ENCODE data around the gene TMEM63A. TPM values are rescaled to one million over a fixed set of nuclear protein-coding genes. Genes with fewer than 3 reads are reported as not detected.
A peak's percentile ranks its signal among the peaks of the same experiment; 100 is the strongest.

Gene TMEM63A
- total and polyA plus RNA-seq, 2 donors (not counting 3 experiments of a cell fraction or from before 2014, with no cell fraction given): 28.7 to 41.4 TPM

DNA sequence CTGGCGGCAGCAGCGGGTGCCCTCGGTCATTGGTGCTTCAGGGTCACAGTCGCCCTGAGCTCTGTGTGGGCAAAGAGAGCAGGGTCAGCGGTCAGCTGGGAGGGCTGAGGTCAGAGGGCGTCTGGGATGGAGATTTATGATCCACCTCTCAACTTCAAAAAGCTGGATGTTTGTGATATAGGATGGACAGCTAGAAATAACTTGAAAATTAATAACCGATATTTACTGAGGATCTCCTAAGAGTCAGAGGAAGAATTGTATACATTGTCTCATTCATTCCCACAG lies 4.8 kb upstream of the TMEM63A start:
- no TSS peak for BruUV-seq (replicated peaks)
- CTCF ChIA-PET: no interaction called here
- no peak for FAIRE-seq
- no peak overlapping the region for H3K4me3 ChIP-seq (replicated peaks in 1 of 3; ENCODE audit: insufficient read depth in 1 of 3, low read depth in 1 of 3, low read length in 3 of 3)
- no peak overlapping the region for H3K27ac ChIP-seq (ENCODE audit: insufficient read depth, low read depth, low read length)
- H2AFZ ChIP-seq (ENCODE audit: low read depth, low read length): no peak overlapping the region
- intact Hi-C loops (cut with micrococcal nuclease): no loop called here
- peaks cover 3% of the 10 kb centered on the region for H3K4me1 ChIP-seq (ENCODE audit: control insufficient read depth, extremely low read depth, insufficient read depth, low read length)
- H3K27me3 ChIP-seq (ENCODE audit: control insufficient read depth in 2 of 2, insufficient read depth in 2 of 2, low read length in 2 of 2): no peaks in the 10 kb centered on the region
- H4K20me1 ChIP-seq (replicated peaks; ENCODE audit: control insufficient read depth, extremely low read depth, insufficient read depth, low read length): no peaks in the 10 kb centered on the region
- H3K9me1 ChIP-seq (replicated peaks; ENCODE audit: control insufficient read depth, extremely low read depth, insufficient read depth, low read length): no peaks in the 10 kb centered on the region
- dilution Hi-C loops (cut with MboI; ENCODE audit: extremely low pct_ligation_motif_present, low sequenced_read_pairs): no loop called here
- no peaks in the 10 kb centered on the region for H3K79me2 ChIP-seq (ENCODE audit: control insufficient read depth, insufficient read depth, low read length)
- H3K4me2 ChIP-seq (ENCODE audit: insufficient read depth, low read length): no peak overlapping the region
- no peak for DNase-seq (ENCODE audit: low read depth, low spot score)
- POLR2A ChIA-PET: no interaction called here
- no peaks in the 10 kb centered on the region for H3K9me3 ChIP-seq (replicated peaks; ENCODE audit: control insufficient read depth, insufficient read depth, low read length)
- TF ChIP-seq EZH2 (IDR thresholded peaks at IDR 0.05; ENCODE audit: borderline replicate concordance, low read depth, low read length, severe bottlenecking): no peak
- H3K36me3 ChIP-seq (ENCODE audit: control insufficient read depth in 2 of 2, extremely low read depth in 1 of 2, insufficient read depth in 2 of 2, low read length in 2 of 2): no peaks in the 10 kb centered on the region
- no peak overlapping the region for H3K9ac ChIP-seq (replicated peaks; ENCODE audit: extremely low read depth, insufficient read depth, low read length)

GRCh38 chr1:225886159-225887029 lies 4.2 kb upstream of the TMEM63A start:
- no peak overlapping the region for H3K4me3 ChIP-seq (replicated peaks in 1 of 3; ENCODE audit: insufficient read depth in 1 of 3, low read depth in 1 of 3, low read length in 3 of 3)
- no peak overlapping the region for H3K27ac ChIP-seq (ENCODE audit: insufficient read depth, low read depth, low read length)
- H3K36me3 ChIP-seq (ENCODE audit: control insufficient read depth in 2 of 2, extremely low read depth in 1 of 2, insufficient read depth in 2 of 2, low read length in 2 of 2): no peaks in the 10 kb centered on the region
- DNase-seq (ENCODE audit: low read depth, low spot score) (no peak), FAIRE-seq (peak; percentile 18)
- no peak overlapping the region for H2AFZ ChIP-seq (ENCODE audit: low read depth, low read length)
- no peaks in the 10 kb centered on the region for H3K9me1 ChIP-seq (replicated peaks; ENCODE audit: control insufficient read depth, extremely low read depth, insufficient read depth, low read length)
- ChIA-PET CTCF (interaction anchor here (1.1 to 1.7 kb wide), 2 partner anchors 15 to 25 kb away, joined by 3 to 5 read pairs; no protein-coding TSS in a partner anchor), POLR2A (no interaction called here)
- no peak overlapping the region for H3K9ac ChIP-seq (replicated peaks; ENCODE audit: extremely low read depth, insufficient read depth, low read length)
- dilution Hi-C loops (cut with MboI; ENCODE audit: extremely low pct_ligation_motif_present, low sequenced_read_pairs): no loop called here
- peaks cover 5% of the 10 kb centered on the region for H3K4me1 ChIP-seq (ENCODE audit: control insufficient read depth, extremely low read depth, insufficient read depth, low read length)
- no peaks in the 10 kb centered on the region for H3K27me3 ChIP-seq (ENCODE audit: control insufficient read depth in 2 of 2, insufficient read depth in 2 of 2, low read length in 2 of 2)
- H3K9me3 ChIP-seq (replicated peaks; ENCODE audit: control insufficient read depth, insufficient read depth, low read length): no peaks in the 10 kb centered on the region
- no TSS peak for BruUV-seq (replicated peaks)
- no peaks in the 10 kb centered on the region for H3K79me2 ChIP-seq (ENCODE audit: control insufficient read depth, insufficient read depth, low read length)
- intact Hi-C loops (cut with micrococcal nuclease): no loop called here
- H4K20me1 ChIP-seq (replicated peaks; ENCODE audit: control insufficient read depth, extremely low read depth, insufficient read depth, low read length): no peaks in the 10 kb centered on the region
- no peak overlapping the region for H3K4me2 ChIP-seq (ENCODE audit: insufficient read depth, low read length)
- TF ChIP-seq MYC (IDR thresholded peaks at IDR 0.05; ENCODE audit: low read depth, low read length) (no peak), JUN (IDR thresholded peaks at IDR 0.05; ENCODE audit: borderline replicate concordance, insufficient read depth, insufficient read length, low read depth) (no peak), POLR2AphosphoS5 (IDR thresholded peaks at IDR 0.05; ENCODE audit: insufficient read depth, low read depth, low read length) (no peak), POLR2A (IDR thresholded peaks at IDR 0.05; ENCODE audit: low read depth, low read length) (no peak), FOS (IDR thresholded peaks at IDR 0.05; ENCODE audit: borderline replicate concordance, insufficient read depth, low read length) (no peak), EZH2 (IDR thresholded peaks at IDR 0.05; ENCODE audit: borderline replicate concordance, low read depth, low read length, severe bottlenecking) (no peak)
- TF ChIP-seq, protein P1, sequence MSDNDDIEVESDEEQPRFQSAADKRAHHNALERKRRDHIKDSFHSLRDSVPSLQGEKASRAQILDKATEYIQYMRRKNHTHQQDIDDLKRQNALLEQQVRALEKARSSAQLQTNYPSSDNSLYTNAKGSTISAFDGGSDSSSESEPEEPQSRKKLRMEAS (IDR thresholded peaks at IDR 0.05; ENCODE audit: insufficient read depth, insufficient read length): no peak

Data from endothelial cell of umbilical vein (primary cell).